HepG2 (cell line): ENCODE measurements around the gene CMTR2. TPM values are rescaled to one million over a fixed set of nuclear protein-coding genes. Genes with fewer than 3 reads are reported as not detected.

ENCODE experiments used
- AKNA ChIP-seq: sonication (generic); formaldehyde crosslinking; IDR thresholded peaks from 2 replicates; pipeline ENCODE4 v1.4.0; 2020; ENCODE audit warnings: missing genetic modification reagents, borderline replicate concordance
- GMEB2 ChIP-seq: IDR thresholded peaks from 2 replicates; pipeline ENCODE4 v1.6.1; 2016; ENCODE audit warnings: missing biosample characterization, missing genetic modification reagents, low read depth
- HBP1 ChIP-seq: IDR thresholded peaks from 2 replicates; pipeline ENCODE4 v1.6.1; 2016; ENCODE audit warnings: low read depth, control low read depth
- HMGXB3 ChIP-seq: sonication (generic); formaldehyde crosslinking; IDR thresholded peaks from 2 replicates; pipeline ENCODE4 v1.4.0; 2020; ENCODE audit warnings: missing genetic modification reagents, borderline replicate concordance
- HOMEZ ChIP-seq: IDR thresholded peaks from 2 replicates; pipeline ENCODE4 v1.6.1; 2016; ENCODE audit warnings: low read depth
- IRX3 ChIP-seq: sonication (generic); formaldehyde crosslinking; IDR thresholded peaks from 2 replicates; pipeline ENCODE4 v1.8.1; 2023; ENCODE audit warnings: mild to moderate bottlenecking, low read depth, missing genetic modification reagents, borderline replicate concordance
- ZBTB2 ChIP-seq: sonication (generic); formaldehyde crosslinking; IDR thresholded peaks from 2 replicates; pipeline ENCODE4 v1.8.0; 2022; ENCODE audit warnings: low read depth, missing genetic modification reagents
- ZMAT3 ChIP-seq: sonication (generic); formaldehyde crosslinking; conservative IDR thresholded peaks from 2 replicates; pipeline ENCODE4 v1.7.0; 2021; ENCODE audit warnings: missing genetic modification reagents
- ZNF138 ChIP-seq: sonication (generic); formaldehyde crosslinking; IDR thresholded peaks from 2 replicates; pipeline ENCODE4 v1.5.0; 2020; ENCODE audit warnings: mild to moderate bottlenecking, low read depth, missing genetic modification reagents
- polyA plus RNA-seq, 8 experiments: library from polyadenylated mRNA; depleted of rRNA in 3 of 8; stranded (reverse) in 7 of 8; unstranded in 1 of 8; fragments of >200 nt; fragmentation: Illumina TruSeq in 4 of 8; extraction: Trizol in 4 of 8; gene quantifications; 2 replicates each; pipeline versions ENCODE4 v1.2.1 to v1.2.3, GENCODE V29; 2011 to 2016; ENCODE audit warnings: low read depth in 4 of 8, missing spikeins in 1 of 8, mixed read lengths in 1 of 8; ENCODE audit not compliant: insufficient read depth in 1 of 8
- total RNA-seq, 5 experiments: library from RNA; depleted of rRNA; stranded (reverse); fragments of >200 nt; fragmentation: Illumina TruSeq; extraction: Trizol; gene quantifications; 2 replicates each; pipeline ENCODE4 v1.2.3, GENCODE V29; 2016; ENCODE audit warnings: low read depth in 1 of 5

Gene CMTR2
- total and polyA plus RNA-seq, 2 of the 13 experiments (the other 11 are each of a cell fraction or from before 2014, with no cell fraction given): 15.0 to 19.9 TPM

- no peak for TF ChIP-seq ZNF138 (CRISPR knock-in tag)
- TF ChIP-seq IRX3 (CRISPR knock-in tag): 0 out of 2 replicates have a peak, but pooled peaks have one; percentile 83
- TF ChIP-seq HOMEZ (CRISPR knock-in tag): no peak; the same call in none of the 2 replicates
- 0 out of 2 replicates have a peak, but pooled peaks have one; percentile 80 for TF ChIP-seq HMGXB3
- TF ChIP-seq ZMAT3 (CRISPR knock-in tag): peak; percentile 99
- TF ChIP-seq AKNA (CRISPR knock-in tag): no peak; the same call in 1 of the 2 replicates
- peak; percentile 84 for TF ChIP-seq GMEB2 (CRISPR knock-in tag)
- TF ChIP-seq HBP1: 0 out of 2 replicates have a peak, but pooled peaks have one; percentile 27
- TF ChIP-seq ZBTB2 (CRISPR knock-in tag): peak; percentile 91
Observed at GRCh38 chr16:71288890-71289731, at the start of gene CMTR2 (continued).
